K562 (cell line): ENCODE measurements around the gene MRPL9. TPM values are rescaled to one million over a fixed set of nuclear protein-coding genes. Genes with fewer than 3 reads are reported as not detected.
"Not testable (repeated sequence)": the region's sequence is repeated elsewhere in the genome, so short reads cannot be mapped to it uniquely, and the experiment has no call there.

Source experiments
- ATAC-seq: fragments of 200-7000 bp; cut with Tn5 transposase; 3 replicates; pipeline ENCODE4 v1.9.1; 2020; ENCODE audit warnings: moderate library complexity
- BruUV-seq: library from RNA; stranded (reverse); fragments of 400-500 nt; replicated peaks from 2 replicates; lab custom pipeline; 2021; lab: Mats Ljungman, UMichigan
- CTCF ChIA-PET: fragments of 300-600 bp; formaldehyde crosslinking; extraction: SDS; loops from one replicate; lab custom pipeline; 2021; ENCODE audit warnings: low intra/inter-chr PET ratio; lab: Yijun Ruan, JAX
- POLR2A ChIA-PET: fragments of 300-600, 350-650 bp; sonication (Branson Sonifier 250); formaldehyde crosslinking; extraction: SDS; loops from one replicate; lab custom pipeline; 2021; ENCODE audit warnings: antibody characterized with exemption, inconsistent platforms; lab: Yijun Ruan, JAX
- DNase-seq, 4 experiments: peaks; one replicate each; pipeline versions ENCODE4 v3.0.0 to v3.0.0-alpha.2; 2011 to 2018; ENCODE audit warnings: low spot score in 3 of 4, mixed read lengths in 3 of 4; ENCODE audit errors: extremely low read depth in 1 of 4
- FAIRE-seq: peaks from 2 replicates; lab custom pipeline; 2011; peaks lifted over from hg19 to GRCh38; lab: Jason Lieb, UNC
- H2AFZ ChIP-seq: 2 replicates; pipeline ENCODE4 v1.6.0; 2011; ENCODE audit warnings: low read depth, low read length, control low read depth, inconsistent platforms
- H3K27ac ChIP-seq: fragments of 200-600 bp; 3 replicates; pipeline ENCODE4 v1.8.0; 2011; ENCODE audit warnings: low read depth, mild to moderate bottlenecking, control low read depth, inconsistent platforms, low read length, moderate library complexity, mixed read lengths; ENCODE audit errors: extremely low read depth
- H3K27me3 ChIP-seq, 2 experiments: fragments of 300-600 bp in 1 of 2; 2 replicates in 1 of 2; 3 replicates in 1 of 2; pipeline versions ENCODE4 v1.6.0 to v1.8.0; 2011; ENCODE audit warnings: inconsistent platforms in 2 of 2, low read length in 2 of 2, mild to moderate bottlenecking in 1 of 2, mixed read lengths in 1 of 2, moderate library complexity in 1 of 2; ENCODE audit not compliant: control insufficient read depth in 2 of 2, insufficient read depth in 2 of 2
- H3K36me3 ChIP-seq: fragments of 300-600 bp; 3 replicates; pipeline ENCODE4 v1.8.0; 2011; ENCODE audit warnings: mild to moderate bottlenecking, low read length, inconsistent platforms; ENCODE audit not compliant: control insufficient read depth, insufficient read depth
- H3K4me1 ChIP-seq, 2 experiments: fragments of 200-600 bp in 1 of 2; replicated peaks in 1 of 2; 2 replicates in 1 of 2; 3 replicates in 1 of 2; pipeline versions ENCODE4 v1.5.1 to v1.8.0; 2011; ENCODE audit warnings: inconsistent platforms in 2 of 2, low read length in 2 of 2, mild to moderate bottlenecking in 1 of 2, mixed read lengths in 1 of 2, moderate library complexity in 1 of 2; ENCODE audit not compliant: control insufficient read depth in 2 of 2, insufficient read depth in 2 of 2
- H3K4me2 ChIP-seq: 2 replicates; pipeline ENCODE4 v1.6.1; 2011; ENCODE audit warnings: low read length, control low read depth, inconsistent platforms, mixed read lengths; ENCODE audit not compliant: insufficient read depth
- H3K4me3 ChIP-seq: fragments of 200-600 bp; sonication (generic), shearing (Covaris generic); 2 replicates; pipeline ENCODE4 v1.5.1; 2016; ENCODE audit warnings: control low read depth, inconsistent platforms
- H3K79me2 ChIP-seq: fragments of 200-600 bp; 3 replicates; pipeline ENCODE4 v1.8.0; 2011; ENCODE audit warnings: low read length, inconsistent platforms; ENCODE audit not compliant: control insufficient read depth, insufficient read depth
- H3K9ac ChIP-seq, 2 experiments: 2 replicates each; pipeline versions ENCODE4 v1.6.0 to v1.6.1; 2011; ENCODE audit warnings: low read depth in 2 of 2, low read length in 2 of 2, control low read depth in 1 of 2, inconsistent platforms in 1 of 2, mild to moderate bottlenecking in 1 of 2, mixed read lengths in 1 of 2; ENCODE audit not compliant: insufficient read depth in 1 of 2
- H3K9me1 ChIP-seq: one replicate; pipeline ENCODE4 v1.6.0; 2011; ENCODE audit warnings: inconsistent platforms, mild to moderate bottlenecking, low read length, moderate library complexity; ENCODE audit not compliant: control insufficient read depth, insufficient read depth
- H3K9me3 ChIP-seq: replicated peaks from 2 replicates; pipeline ENCODE4 v1.5.1; 2011; ENCODE audit warnings: low read depth, low read length, inconsistent platforms; ENCODE audit not compliant: control insufficient read depth, insufficient read depth
- H4K20me1 ChIP-seq: replicated peaks from 2 replicates; pipeline ENCODE4 v1.6.1; 2011; ENCODE audit warnings: low read length, inconsistent platforms, mixed read lengths; ENCODE audit not compliant: control insufficient read depth, insufficient read depth
- WGBS: fragments of 100-300 bp; shearing (Covaris generic); methylation state at CpG from one replicate; pipeline ENCODE4 v1.1.6; 2016; ENCODE audit warnings: low coverage, mixed read lengths; ENCODE audit not compliant: insufficient coverage; ENCODE audit errors: missing lambda C conversion rate; 5-methylcytosine and 5-hydroxymethylcytosine counted together
- in situ Hi-C: fragments of 300-500 bp; cut with MboI; formaldehyde crosslinking; loops from 4 replicates; pipeline ENCODE4 v1.15.0; 2018; ENCODE audit warnings: inconsistent platforms, mixed read lengths
- intact Hi-C: fragments of 100-400 bp; cut with micrococcal nuclease; formaldehyde crosslinking; loops from 2 replicates; pipeline ENCODE4 v1.14.2; 2022
- polyA plus RNA-seq, 8 experiments: library from polyadenylated mRNA; depleted of rRNA in 4 of 8; stranded (reverse) in 5 of 8; unstranded in 3 of 8; fragments of >200 nt; fragmentation: Nextera tagmentation in 2 of 8; fragmentation: Illumina TruSeq in 1 of 8; extraction: Ambion mirVana in 2 of 8; extraction: Trizol in 1 of 8; gene quantifications; 2 replicates each; pipeline versions ENCODE4 v1.2.1 to v1.2.3, GENCODE V29; 2011 to 2014; ENCODE audit warnings: inconsistent platforms in 1 of 8, missing spikeins in 1 of 8
- total RNA-seq, 7 experiments: library from RNA; depleted of rRNA in 6 of 7; stranded (reverse); fragments of >200 nt in 6 of 7; fragmentation: Illumina TruSeq in 2 of 7; extraction: Trizol in 2 of 7; gene quantifications; 2 replicates each; pipeline versions ENCODE4 v1.2.1 to v1.2.3, GENCODE V29; 2011 to 2021; ENCODE audit warnings: low replicate concordance in 1 of 7

The MRPL9 gene
- total and polyA plus RNA-seq, 9 of the 15 experiments (the other 6 are each of a cell fraction or from before 2014, with no cell fraction given): 38.0 to 162 (median 111) TPM

DNA sequence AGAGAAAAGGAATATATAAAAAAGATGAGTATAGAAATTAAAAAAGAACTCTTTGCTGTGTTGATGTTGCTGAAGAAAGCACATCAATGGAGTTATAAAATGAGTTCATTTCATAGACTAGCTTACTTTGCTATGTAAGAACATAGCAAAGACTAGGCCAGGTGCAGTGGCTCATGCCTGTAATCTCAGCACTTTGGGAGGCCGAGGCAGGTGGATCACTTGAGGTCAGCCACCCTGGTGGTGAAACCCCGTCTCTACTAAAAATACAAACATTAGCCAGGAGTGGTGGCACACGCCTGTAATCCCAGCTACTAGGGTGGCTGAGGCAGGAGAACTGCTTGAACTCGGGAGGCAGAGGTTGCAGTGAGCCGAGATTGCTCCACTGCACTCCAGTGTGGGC is 18.7 kb upstream of the MRPL9 start:
- peaks cover 0 to 16% of the 10 kb centered on the region in 2 experiments; a peak in 3 of 5 replicates for H3K4me1 ChIP-seq
- POLR2A ChIA-PET: interaction anchor here (1.1 kb wide), 1 partner anchor 8 kb away, joined by 3 read pairs; no protein-coding TSS in a partner anchor
- H2AFZ ChIP-seq, H3K9me1 ChIP-seq, H3K9me3 ChIP-seq, H4K20me1 ChIP-seq, H3K4me2 ChIP-seq, H3K27me3 ChIP-seq, H3K27ac ChIP-seq, H3K36me3 ChIP-seq, FAIRE-seq, DNase-seq, in situ Hi-C loops, CTCF ChIA-PET, intact Hi-C loops, BruUV-seq, H3K9ac ChIP-seq, H3K4me3 ChIP-seq, ATAC-seq, H3K79me2 ChIP-seq: not testable (repeated sequence)
- 75% methylated on average over 5 of the region's 5 CpGs for WGBS

DNA sequence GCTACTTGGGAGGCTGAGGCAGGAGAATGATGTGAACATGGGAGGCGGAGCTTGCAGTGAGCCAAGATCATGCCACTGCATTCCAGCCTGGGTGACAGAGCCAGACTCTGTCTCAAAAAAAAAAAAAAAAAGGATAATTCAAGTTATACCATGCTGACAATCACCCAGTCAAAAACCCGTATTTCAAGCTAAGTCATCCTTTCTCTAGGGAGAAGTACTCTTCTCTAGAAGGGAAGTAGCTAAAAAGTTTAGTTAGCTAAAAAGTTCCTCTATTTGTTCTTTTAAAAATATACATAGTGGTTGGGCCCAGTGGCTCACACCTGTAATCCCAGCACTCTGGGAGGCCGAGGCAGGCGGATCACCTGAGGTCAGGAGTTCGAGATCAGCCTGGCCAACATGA is 17.4 kb upstream of the MRPL9 start:
- 75% methylated on average over 4 of the region's 5 CpGs for WGBS
- H3K4me3 ChIP-seq, H3K36me3 ChIP-seq, H3K79me2 ChIP-seq, H3K9ac ChIP-seq, FAIRE-seq, ATAC-seq, DNase-seq, intact Hi-C loops, H3K27ac ChIP-seq, H3K9me1 ChIP-seq, BruUV-seq, CTCF ChIA-PET, in situ Hi-C loops, H3K4me2 ChIP-seq, H3K9me3 ChIP-seq, H4K20me1 ChIP-seq, H3K27me3 ChIP-seq, H2AFZ ChIP-seq: not testable (repeated sequence)
- H3K4me1 ChIP-seq: peaks cover 7 to 27% of the 10 kb centered on the region in 2 experiments; a peak in 4 of 5 replicates
- POLR2A ChIA-PET: interaction anchor here (0.6 kb wide), 1 partner anchor 30 kb away, joined by 3 read pairs; no protein-coding TSS in a partner anchor
